ENCODE data around the gene KREMEN2. TPM values are rescaled to one million over a fixed set of nuclear protein-coding genes. Genes with fewer than 3 reads are reported as not detected.

KREMEN2 gene
- total and polyA plus RNA-seq, 9 of the 15 experiments (the other 6 are each of a cell fraction or from before 2014, with no cell fraction given), result 0.04 to 7.7 (median 1.5) TPM; not detected in 1

DNA sequence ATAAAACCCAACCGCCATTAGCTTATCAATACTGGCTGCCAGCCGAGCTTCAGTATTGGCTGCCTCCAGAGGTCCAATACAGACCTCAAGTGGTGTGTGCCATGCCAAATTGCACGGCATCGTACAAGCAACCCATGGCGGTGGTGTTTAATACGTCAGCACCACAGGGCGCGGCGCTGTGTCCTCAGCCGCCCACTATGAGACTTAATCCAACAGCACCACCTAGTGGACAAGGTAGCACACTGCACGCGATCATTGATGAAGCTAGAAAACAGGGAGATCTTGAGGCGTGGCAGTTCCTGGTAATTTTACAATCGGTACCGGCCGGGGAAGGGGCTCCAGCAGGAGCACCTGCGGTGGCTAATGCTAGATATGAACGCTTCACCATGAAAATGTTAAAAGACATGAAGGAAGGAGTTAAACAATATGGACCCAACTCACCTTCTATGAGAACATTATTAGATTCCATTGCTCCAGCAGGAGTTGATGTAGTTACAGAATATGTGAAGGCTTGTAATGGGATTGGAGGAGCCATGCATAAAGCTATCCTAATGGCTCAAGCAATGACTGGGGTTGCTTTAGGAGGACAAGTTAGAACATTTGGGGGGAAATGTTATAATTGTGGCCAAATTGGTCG, 36.9 kb upstream of the KREMEN2 start (continued):
- TF ChIP-seq MTF1 (CRISPR knock-in tag; IDR thresholded peaks at IDR 0.05; ENCODE audit: borderline replicate concordance) (no peak), COPS2 (conservative IDR thresholded peaks at IDR 0.05) (no peak), MGA (IDR thresholded peaks at IDR 0.05) (peak; percentile 71), ESRRA (IDR thresholded peaks at IDR 0.05; ENCODE audit: borderline replicate concordance, low read depth) (0 out of 2 replicates have a peak, but pooled peaks have one; percentile 18), U2AF1 (optimal IDR thresholded peaks at IDR 0.05; ENCODE audit: low read depth, low read length) (no peak), FOS (IDR thresholded peaks at IDR 0.05; ENCODE audit: extremely low read depth, insufficient read length) (no peak), GMEB1 (CRISPR knock-in tag; IDR thresholded peaks at IDR 0.05) (no peak)
- TF ChIP-seq, protein P1, sequence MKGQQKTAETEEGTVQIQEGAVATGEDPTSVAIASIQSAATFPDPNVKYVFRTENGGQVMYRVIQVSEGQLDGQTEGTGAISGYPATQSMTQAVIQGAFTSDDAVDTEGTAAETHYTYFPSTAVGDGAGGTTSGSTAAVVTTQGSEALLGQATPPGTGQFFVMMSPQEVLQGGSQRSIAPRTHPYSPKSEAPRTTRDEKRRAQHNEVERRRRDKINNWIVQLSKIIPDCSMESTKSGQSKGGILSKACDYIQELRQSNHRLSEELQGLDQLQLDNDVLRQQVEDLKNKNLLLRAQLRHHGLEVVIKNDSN (CRISPR knock-in tag; IDR thresholded peaks at IDR 0.05), result no peak
- TF ChIP-seq, protein P2, sequence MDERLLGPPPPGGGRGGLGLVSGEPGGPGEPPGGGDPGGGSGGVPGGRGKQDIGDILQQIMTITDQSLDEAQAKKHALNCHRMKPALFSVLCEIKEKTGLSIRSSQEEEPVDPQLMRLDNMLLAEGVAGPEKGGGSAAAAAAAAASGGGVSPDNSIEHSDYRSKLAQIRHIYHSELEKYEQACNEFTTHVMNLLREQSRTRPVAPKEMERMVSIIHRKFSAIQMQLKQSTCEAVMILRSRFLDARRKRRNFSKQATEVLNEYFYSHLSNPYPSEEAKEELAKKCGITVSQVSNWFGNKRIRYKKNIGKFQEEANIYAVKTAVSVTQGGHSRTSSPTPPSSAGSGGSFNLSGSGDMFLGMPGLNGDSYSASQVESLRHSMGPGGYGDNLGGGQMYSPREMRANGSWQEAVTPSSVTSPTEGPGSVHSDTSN (CRISPR knock-in tag; IDR thresholded peaks at IDR 0.05; ENCODE audit: low read depth), result no peak
- TF ChIP-seq, protein P2 (tag; conservative IDR thresholded peaks at IDR 0.05; ENCODE audit: low read depth), result no peak

Data from K562 (cell line).